Activated CD8-positive, alpha-beta memory T cell treated with anti-CD3 and anti-CD28 coated beads for 4 hours (primary cell): ENCODE measurements around the gene MAGEE2.
"Not testable (repeated sequence)": the region's sequence is repeated elsewhere in the genome, so short reads cannot be mapped to it uniquely, and the experiment has no call there.

ENCODE experiments used
- DNase-seq, 2 donors: peaks; one replicate each; pipeline ENCODE4 v3.0.0-alpha.2; 2020; ENCODE audit warnings: low read depth in 2 of 2

MAGEE2 gene, protein sequence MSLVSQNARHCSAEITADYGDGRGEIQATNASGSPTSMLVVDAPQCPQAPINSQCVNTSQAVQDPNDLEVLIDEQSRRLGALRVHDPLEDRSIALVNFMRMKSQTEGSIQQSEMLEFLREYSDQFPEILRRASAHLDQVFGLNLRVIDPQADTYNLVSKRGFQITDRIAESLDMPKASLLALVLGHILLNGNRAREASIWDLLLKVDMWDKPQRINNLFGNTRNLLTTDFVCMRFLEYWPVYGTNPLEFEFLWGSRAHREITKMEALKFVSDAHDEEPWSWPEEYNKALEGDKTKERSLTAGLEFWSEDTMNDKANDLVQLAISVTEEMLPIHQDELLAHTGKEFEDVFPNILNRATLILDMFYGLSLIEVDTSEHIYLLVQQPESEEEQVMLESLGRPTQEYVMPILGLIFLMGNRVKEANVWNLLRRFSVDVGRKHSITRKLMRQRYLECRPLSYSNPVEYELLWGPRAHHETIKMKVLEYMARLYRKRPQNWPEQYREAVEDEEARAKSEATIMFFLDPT

DNA sequence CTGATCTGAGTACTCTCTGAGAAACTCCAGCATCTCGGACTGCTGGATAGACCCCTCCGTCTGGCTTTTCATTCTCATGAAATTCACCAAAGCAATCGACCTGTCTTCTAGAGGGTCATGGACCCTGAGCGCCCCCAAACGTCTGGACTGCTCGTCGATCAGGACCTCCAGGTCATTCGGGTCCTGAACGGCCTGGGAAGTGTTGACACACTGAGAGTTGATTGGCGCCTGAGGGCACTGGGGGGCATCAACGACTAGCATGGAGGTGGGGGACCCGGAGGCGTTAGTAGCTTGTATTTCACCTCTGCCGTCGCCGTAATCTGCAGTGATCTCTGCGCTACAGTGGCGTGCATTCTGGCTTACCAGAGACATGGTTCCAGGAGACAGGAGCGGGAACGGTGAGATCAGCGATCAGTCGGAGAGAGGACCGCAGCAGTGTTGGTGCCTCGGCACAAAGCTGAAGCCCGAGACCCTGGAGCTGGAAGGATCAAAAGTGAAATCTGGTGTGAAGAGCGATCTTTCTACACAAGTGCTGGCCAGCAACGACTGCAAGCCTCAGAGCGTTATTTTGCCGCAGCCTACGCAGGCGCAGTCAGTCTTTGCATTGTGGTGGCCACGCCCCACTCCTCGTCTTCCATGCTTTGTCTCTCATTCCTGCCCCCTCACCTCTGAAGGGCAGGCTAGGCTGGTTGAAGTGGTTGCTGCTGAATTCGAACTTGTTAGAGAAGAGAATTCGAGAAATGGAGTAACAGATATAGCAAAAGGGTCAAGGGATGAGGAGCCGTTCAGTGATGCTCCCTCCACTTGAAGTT, at the start of gene MAGEE2:
TSS of gene MAGEE2 (minus strand) at position 575 of the 812 bp plus-strand sequence. CDS start at position 372, 203 bp downstream.
- no peak for DNase-seq

DNA sequence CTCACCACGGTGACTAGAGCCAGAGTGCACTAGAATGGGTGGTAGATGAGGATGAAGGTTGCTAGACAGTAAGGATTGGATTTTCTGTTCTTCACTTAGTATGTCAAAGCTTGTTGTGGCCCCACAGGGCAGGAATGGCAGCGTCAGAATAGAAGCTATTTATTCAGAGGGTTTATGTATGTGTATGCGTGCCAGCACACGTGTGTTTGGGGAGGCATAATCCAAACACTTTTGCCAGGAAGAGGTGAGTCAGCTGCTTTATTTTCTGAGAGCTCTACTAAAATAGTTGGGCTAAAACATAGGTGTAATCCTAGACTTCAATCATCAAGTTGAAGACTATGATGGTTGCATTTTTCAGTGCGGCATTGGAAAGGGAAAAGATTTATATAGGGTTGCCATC, 1.2 kb upstream of the MAGEE2 start:
- no peak for DNase-seq

DNA sequence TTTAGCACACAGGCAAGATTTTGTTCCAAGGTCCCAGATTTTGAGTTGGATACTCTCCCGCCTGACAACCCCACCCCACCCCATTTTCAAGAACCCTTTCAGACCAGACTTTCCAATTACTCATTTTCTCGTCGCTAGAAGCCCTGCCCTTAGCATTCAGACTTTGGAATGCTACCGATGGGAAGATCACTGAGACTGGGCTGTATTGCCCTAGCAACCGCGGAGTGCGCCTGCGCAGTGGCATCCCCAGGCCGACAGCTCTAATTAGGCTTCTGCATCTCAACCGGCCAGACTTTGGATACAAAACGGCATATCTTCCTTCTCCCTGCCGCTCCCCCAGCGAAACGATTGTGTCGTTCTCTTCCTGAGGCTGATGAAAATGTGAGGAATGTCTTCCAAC, 3.4 kb downstream of the MAGEE2 start:
- DNase-seq = no peak

DNA sequence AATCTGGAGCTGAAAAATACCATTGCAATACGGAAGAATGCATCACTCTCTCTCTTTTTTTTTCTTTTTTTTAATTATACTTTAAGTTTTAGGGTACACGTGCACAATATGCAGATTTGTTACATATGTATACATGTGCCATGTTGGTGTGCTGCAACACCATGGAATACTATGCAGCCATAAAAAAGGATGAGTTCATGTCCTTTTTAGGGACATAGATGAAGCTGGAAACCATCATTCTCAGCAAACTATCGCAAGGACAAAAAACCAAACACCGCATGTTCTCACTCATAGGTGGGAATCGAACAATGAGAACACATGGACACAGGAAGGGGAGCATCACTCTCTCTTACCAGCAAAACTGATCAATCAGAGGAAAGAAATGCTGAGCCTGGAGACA, 17.0 kb downstream of the MAGEE2 start:
- DNase-seq = not testable (repeated sequence)

DNA sequence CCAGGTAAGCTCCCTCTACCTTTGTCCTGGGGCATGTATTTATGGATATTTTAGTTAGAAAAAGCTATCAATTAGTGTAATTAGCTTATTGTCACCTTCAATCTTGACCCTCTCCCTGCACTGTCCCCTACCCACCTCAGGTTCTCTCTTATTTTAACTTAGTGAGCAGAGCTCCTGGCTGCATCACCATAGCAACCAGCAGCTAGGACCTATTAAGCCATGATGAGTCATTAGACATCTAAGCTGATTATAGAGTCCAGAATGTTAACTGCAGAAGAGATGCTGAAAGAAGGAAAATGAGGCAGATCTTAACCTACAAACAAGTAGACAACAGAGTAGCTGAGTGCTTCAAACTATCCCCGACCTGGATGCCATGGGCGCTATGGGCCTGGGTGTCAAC, 36.6 kb downstream of the MAGEE2 start:
- no peak for DNase-seq

DNA sequence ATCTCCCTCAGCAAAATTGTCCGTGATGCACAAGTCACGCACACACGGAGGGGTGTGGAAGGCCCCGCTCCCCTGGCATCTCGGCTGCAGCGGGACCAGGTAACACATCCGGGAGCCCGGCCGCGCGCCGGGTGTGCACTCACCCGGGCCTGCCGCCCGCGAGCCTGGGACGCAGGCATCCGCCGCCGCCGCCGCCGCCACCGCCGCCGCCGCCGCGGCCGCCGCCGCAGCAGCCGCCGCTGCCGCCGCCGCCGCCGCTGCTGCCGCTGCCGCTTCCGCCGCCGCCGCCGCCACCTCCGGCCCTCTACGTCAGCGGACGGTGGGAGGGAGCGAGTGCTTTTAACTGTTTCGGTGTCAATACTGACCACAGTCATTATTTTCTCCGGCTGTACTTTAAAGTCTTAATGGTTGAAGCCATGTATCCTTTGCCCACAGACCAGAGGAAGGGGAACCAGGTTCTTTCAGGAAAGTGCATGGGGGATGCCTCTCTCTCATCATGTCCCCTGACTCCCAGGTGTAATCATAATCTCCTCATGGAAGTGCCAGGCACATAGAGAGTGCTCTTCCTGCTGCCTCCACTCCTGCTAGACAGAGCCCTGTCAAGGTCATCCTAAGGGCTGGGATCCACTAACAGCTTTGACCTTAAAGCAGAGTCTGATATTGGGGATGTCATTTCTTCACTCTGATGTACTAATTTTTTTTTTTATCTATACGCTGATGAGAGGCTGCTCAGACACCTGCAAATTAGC, 38.0 kb downstream of the MAGEE2 start:
- DNase-seq = no peak
